ENCODE measurements around the gene EIF1AD. TPM values are rescaled to one million over a fixed set of nuclear protein-coding genes. Genes with fewer than 3 reads are reported as not detected.
"Not testable (repeated sequence)": the region's sequence is repeated elsewhere in the genome, so short reads cannot be mapped to it uniquely, and the experiment has no call there.

The EIF1AD gene
- total RNA-seq, 3 donors from 2014 or later: 71.4 to 76.9 (median 76.0) TPM

DNA sequence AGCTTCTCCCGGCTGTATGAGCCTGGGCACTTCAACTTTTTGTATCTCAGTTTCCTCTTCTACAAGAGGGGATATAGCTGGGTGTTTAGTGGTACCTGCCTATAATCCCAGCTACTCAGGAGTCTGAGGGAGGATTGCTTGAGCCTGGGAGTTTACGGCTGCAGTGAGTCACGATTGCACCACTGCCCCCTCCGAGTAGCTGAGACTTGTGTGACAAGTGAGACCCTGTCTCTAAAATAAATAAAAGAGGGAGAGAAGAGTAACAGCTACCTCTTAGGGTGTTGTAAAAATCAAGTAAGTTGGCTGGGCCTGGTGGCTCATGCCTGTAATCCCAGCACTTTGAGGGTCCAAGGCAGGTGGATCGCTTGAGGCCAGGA lies 34.4 kb upstream of the EIF1AD start:
- Mint-ChIP-seq H3K4me3 (no peak overlapping the region), H3K4me1 (ENCODE audit: low read depth) (no peaks in the 10 kb centered on the region), H3K9me3 (no peaks in the 10 kb centered on the region), H3K27me3 (ENCODE audit: low read depth) (peaks cover 2% of the 10 kb centered on the region), H3K36me3 (ENCODE audit: insufficient read depth) (no peaks in the 10 kb centered on the region)
- DNase-seq: no peak
- ATAC-seq: no peak

DNA sequence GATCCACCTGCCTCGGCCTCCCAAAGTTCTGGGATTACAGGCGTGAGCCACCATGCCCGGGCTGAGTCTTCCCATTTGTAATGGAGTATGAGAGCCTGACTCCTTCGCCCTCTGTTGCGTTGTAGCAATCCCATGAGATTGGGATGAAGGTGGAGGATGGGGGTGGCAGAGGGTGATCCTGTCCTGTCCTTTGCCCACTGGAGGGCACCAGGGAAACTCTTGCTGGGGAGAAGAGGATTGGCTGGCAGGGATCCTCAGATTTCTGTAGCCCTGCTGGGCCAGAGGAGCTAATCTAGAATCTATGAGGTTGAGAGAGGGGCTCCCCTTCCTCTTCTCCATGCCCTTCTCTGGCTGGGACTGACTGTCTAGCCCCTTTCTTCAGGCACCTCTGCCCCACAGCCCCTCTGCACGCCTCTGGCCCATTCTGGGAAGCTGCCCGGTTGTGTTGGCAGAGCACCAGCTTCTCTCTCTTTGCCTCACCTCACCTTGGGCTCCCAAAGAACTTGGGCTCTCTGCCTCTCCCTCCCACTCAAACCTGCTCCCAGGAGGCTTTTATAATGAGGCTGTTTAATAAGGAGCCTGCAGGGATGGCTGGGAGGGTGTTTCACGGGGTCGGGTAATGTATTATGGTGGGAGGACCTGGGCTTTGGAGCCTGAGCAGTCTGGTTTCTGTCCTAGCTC lies 33.8 kb upstream of the EIF1AD start:
- Mint-ChIP-seq H3K27me3 (ENCODE audit: low read depth) (peaks cover 2% of the 10 kb centered on the region), H3K36me3 (ENCODE audit: insufficient read depth) (no peaks in the 10 kb centered on the region), H3K4me1 (ENCODE audit: low read depth) (no peaks in the 10 kb centered on the region), H3K9me3 (no peaks in the 10 kb centered on the region), H3K4me3 (no peak overlapping the region)
- no peak for DNase-seq
- ATAC-seq: no peak

DNA sequence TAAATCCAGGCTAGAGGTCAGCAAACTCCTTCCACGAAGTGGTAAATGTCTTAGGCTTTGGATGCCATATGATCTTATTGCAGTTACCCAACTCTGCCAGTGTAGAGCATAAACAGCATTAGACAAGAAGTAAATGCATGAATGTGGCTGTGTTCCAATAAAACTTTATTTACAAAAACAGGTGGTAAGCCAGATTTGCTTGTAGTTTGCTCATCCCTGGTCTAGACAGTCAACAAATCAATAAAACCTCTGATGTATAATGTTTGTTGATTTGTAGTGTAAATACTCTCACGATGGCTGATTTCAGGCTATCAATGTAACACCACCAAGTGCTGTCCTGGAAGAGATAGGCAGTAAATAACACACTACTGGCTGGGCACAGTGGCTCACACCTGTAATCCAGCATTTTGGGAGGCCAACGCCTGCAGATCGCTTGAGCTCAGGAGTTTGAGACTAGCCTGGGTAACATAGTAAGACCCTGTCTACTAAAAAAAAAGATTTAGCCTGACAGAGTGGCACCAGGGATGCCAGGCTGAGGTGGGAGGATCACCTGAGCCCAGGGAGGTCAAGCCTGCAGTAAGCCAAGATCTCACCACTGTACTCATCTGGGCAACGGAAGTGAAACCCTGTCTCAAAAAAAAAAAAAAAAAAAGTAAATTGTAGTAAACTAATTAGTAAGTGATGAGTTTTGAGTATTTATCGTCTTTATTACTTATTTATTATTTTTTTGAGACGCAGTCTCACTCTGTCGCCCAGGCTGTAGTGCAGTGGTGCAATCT lies 31.2 kb upstream of the EIF1AD start:
- no peak overlapping the region for H3K4me3 Mint-ChIP-seq
- H3K4me1 Mint-ChIP-seq (ENCODE audit: low read depth): no peaks in the 10 kb centered on the region
- ATAC-seq (no peak), DNase-seq (no peak)
- no peaks in the 10 kb centered on the region for H3K27me3 Mint-ChIP-seq (ENCODE audit: low read depth)
- H3K9me3 Mint-ChIP-seq: no peaks in the 10 kb centered on the region
- no peaks in the 10 kb centered on the region for H3K36me3 Mint-ChIP-seq (ENCODE audit: insufficient read depth)

DNA sequence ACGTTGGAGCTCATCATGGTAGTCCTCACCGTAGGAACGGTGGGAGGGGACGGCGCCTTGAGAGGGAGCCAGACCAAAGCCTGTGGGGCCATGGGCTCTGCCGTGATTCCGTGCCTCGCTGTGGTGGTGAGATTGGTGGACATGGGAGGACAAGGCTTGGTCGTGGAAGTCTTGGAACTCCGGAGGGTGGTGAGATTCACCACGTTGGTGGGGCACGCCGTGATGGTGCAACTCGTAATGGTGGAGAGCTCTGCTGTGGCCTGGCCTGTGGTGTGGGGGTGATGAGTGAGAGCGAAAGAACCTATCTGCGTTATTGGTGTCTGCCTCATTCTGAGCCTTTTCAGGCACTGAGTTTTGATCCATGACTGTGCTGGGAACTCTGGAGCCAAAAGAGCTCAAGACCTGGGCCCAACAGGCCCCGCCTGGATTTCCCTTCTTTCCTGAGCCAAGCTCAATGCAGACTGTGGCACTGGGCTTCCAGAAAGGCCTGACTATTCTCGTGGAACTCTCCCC lies 24.1 kb upstream of the EIF1AD start, which contains the start of gene CATSPER1:
Gene CATSPER1 (minus strand): TSS at position 463 of the 513 bp plus-strand sequence. CDS start 100 bp downstream, at position 363.
- peaks cover 6% of the 10 kb centered on the region for H3K4me1 Mint-ChIP-seq (ENCODE audit: low read depth)
- ATAC-seq (no peak), DNase-seq (no peak)
- H3K27me3 Mint-ChIP-seq (ENCODE audit: low read depth): peaks cover 3% of the 10 kb centered on the region
- H3K36me3 Mint-ChIP-seq (ENCODE audit: insufficient read depth): no peaks in the 10 kb centered on the region
- H3K9me3 Mint-ChIP-seq: no peaks in the 10 kb centered on the region
- no peak within 1 kb of the TSS for H3K4me3 Mint-ChIP-seq

DNA sequence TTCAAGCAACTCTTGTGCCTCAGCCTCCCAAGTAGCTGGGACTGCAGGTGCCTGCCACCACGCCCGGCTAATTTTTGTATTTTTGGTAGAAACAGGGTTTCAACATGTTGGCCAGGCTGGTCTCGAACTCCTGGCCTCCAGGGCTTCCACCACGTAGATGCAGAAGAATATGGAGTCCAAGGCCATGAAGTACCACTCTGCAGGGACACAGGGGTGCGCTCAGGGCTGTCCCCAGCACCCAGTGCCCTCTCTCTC lies 21.2 kb upstream of the EIF1AD start:
- H3K4me3 Mint-ChIP-seq; H3K27me3 Mint-ChIP-seq (ENCODE audit: low read depth); H3K4me1 Mint-ChIP-seq (ENCODE audit: low read depth); ATAC-seq; H3K36me3 Mint-ChIP-seq (ENCODE audit: insufficient read depth); DNase-seq; H3K9me3 Mint-ChIP-seq: not testable (repeated sequence)

DNA sequence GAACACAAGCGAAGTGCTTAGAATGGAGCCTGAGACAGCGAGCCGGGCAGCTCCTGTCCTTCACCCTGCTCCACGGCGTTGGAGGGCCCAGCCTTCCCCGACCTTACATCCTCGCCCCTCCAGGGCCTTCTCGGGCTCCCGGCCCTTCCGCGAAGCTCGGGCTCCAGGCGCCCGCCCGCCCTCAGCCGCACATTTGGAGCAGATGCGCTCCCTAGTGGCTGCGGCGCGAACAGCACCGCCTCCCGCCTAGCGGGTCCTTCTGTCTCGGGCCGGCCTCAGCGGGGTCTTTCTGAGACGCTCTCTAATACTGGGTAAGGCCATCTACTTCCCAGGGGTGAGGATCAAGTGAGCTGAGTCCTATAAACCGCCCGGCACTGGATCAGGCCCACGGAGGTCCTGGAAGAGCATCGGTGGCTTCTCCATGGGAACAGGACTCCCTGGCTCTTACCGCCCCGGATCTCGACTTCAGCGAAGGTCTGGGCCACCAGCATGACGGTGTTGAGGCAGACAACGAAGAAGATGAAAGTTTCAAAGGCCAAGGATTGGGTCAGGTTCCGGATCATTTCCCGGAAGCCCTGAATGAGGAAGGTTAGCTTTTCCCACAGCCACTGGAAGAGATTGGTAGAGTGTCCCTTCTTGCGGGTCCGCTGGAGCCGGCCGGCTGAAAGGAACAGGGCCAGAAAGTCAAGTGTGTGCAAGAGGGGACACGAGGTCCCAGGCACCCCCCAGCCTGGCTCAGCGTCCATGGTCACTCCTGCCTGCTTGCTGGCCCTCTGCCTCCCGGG lies 20.6 kb upstream of the EIF1AD start:
- DNase-seq (peak; percentile 78), ATAC-seq (peak; percentile 88 to 95)
- Mint-ChIP-seq H3K4me3 (no peak overlapping the region), H3K4me1 (ENCODE audit: low read depth) (peaks cover 11% of the 10 kb centered on the region), H3K36me3 (ENCODE audit: insufficient read depth) (no peaks in the 10 kb centered on the region), H3K9me3 (no peaks in the 10 kb centered on the region), H3K27me3 (ENCODE audit: low read depth) (peaks cover 3% of the 10 kb centered on the region)

DNA sequence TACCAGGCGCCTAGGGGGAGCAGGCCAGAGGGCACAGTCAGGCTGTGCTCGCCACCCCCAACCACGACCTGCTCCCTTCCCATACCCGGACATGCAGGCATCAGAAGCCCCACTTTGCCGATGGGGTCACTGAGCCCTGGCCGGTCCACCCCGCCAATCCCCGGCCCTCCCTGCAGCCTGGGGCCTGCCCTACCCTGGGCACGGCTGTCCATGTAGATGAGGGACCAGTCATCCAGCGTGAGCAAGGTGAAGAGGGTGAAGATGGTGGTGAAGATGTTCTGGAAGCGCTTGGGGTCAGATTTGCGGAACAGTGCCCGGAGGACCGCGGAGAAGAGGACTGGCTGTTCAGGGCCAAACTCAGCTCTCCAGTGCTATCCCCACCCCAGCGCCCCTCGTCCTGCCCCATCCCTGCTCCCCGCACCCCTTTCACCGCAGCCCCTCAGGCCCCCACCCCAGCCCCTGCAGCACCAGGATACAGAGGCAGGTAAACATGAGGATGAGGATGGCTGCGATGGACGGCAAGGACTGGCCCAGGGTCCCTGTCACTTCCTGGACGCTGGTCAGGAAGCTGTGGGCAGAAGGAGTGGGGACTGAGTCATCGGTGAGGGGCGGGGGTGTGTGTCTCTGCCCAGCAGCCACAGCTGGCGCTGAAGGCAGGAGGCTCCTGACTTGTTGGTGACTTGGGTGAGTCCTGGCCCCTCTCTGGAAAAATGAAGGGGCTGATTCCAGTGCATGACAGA lies 18.8 kb upstream of the EIF1AD start:
- no peaks in the 10 kb centered on the region for H3K36me3 Mint-ChIP-seq (ENCODE audit: insufficient read depth)
- no peak overlapping the region for H3K4me3 Mint-ChIP-seq

DNA sequence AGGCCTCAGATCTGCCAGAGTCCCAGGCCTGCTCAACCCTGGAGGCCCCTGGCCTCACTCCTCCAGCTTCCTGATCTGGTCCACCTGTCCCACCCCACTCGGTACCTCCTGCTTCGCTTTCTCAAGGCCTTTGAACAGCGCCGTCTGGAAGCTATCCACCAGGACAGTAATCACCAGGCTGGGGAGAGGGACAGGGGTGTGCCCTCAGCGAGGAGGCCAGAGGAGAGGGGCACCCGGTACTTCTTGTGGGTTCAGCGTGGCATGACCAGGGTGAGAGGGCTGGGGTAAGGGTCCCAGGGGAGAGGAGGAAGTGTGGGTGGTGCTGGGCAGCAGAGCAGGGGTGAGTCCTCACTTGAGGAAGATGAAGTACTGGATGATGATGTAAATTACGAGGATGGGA lies 18.3 kb upstream of the EIF1AD start:
- no peak for DNase-seq

More for the DNA sequence above, 18.8 kb upstream of the EIF1AD start:
- H3K27me3 Mint-ChIP-seq (ENCODE audit: low read depth): peaks cover 3% of the 10 kb centered on the region
- no peaks in the 10 kb centered on the region for H3K9me3 Mint-ChIP-seq
- ATAC-seq (no peak), DNase-seq (no peak)
- H3K4me1 Mint-ChIP-seq (ENCODE audit: low read depth): peaks cover 16% of the 10 kb centered on the region

DNA sequence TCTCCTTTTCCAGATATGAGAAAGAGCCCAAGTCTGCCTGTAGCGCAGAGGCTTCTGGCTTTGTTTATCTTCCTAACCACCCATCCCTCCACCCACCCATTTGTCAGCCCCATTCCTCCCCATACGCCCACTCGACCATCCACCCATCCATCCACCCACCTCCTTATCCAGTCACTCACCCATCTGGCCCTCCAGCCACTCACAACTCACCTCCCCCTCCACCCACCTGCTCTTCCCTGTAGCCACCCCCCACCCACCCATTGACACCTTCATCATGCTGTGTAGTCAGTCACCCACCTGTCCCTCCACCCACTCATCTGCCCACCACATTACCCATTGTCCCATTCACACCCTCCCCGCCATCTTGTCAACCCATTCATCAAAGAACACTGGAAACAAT lies 15.4 kb upstream of the EIF1AD start:
- peak in 1 of 2 donors; percentile 17 for ATAC-seq
- peaks cover 12% of the 10 kb centered on the region for H3K27me3 Mint-ChIP-seq (ENCODE audit: low read depth)
- no peak overlapping the region for H3K4me3 Mint-ChIP-seq
- H3K9me3 Mint-ChIP-seq: no peaks in the 10 kb centered on the region
- peak; percentile 49 for DNase-seq
- H3K36me3 Mint-ChIP-seq (ENCODE audit: insufficient read depth): no peaks in the 10 kb centered on the region
- H3K4me1 Mint-ChIP-seq (ENCODE audit: low read depth): peaks cover 11% of the 10 kb centered on the region

More for the DNA sequence above, 18.3 kb upstream of the EIF1AD start:
- Mint-ChIP-seq H3K9me3 (no peaks in the 10 kb centered on the region), H3K4me1 (ENCODE audit: low read depth) (peaks cover 16% of the 10 kb centered on the region), H3K36me3 (ENCODE audit: insufficient read depth) (no peaks in the 10 kb centered on the region), H3K4me3 (no peak overlapping the region), H3K27me3 (ENCODE audit: low read depth) (peaks cover 3% of the 10 kb centered on the region)
- no peak for ATAC-seq

DNA sequence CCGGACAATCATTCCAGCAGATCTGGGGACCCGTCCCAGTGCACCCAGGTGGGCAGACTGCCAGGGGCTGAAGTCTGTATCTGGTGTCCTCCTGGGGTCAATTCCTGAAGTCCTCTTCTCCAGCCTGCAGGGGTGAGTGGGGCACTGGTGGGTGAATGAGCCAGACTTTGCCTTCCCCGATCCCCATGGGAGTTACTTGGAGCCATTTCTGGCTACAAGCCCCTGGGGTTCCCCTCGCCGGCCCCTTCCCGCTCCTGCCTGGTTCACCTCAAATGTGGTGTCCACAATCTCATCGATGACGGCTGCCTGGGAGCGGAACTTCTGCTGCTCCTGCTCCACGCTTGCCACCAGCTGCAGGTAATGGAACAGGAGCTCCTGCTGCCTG lies 14.8 kb upstream of the EIF1AD start:
- Mint-ChIP-seq H3K36me3 (ENCODE audit: insufficient read depth) (no peaks in the 10 kb centered on the region), H3K4me1 (ENCODE audit: low read depth) (peaks cover 11% of the 10 kb centered on the region), H3K9me3 (no peaks in the 10 kb centered on the region), H3K27me3 (ENCODE audit: low read depth) (peaks cover 12% of the 10 kb centered on the region), H3K4me3 (no peak overlapping the region)
- no peak for ATAC-seq
- no peak for DNase-seq

DNA sequence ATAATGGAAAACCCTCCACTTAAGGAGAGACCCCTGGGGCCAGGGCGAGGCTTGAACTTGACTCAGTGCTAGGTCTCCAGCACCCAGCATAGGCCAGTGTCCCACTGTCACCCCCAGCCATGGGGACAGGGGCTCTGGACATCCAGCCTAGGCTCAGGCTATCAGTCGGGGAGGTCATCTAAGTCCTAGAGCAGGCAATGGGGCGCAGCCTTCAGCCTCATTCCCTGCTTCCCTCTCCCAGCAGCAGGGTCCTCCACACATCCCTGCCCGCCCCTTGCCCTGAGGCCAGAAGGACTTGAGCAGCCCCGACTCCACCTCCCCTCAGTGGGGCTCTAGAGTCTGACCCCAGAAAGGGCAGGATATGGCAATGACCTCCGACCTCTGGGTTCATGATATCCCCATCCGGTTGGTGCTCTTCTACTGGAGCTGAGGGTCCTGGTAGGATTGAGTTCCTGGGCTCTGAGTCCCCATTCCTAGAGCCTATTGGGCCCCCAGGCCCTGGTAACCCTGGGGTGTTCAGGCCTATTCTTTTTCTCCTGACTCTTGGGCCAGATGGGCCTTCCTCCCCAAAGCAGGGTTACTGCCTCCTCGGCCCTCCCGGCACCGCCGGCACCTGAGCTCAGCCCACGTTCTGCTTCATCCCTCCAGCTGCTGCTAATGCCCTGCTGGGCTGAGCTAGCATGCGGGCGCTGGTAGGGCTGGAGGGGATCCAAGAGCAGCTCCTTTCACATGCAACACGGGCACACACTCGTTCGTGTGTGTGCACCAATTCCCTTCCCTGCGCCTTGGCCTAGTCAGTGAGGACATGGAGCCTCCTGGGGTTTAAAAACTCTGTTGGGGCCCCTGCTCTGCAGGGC lies 14.2 kb upstream of the EIF1AD start:
- Mint-ChIP-seq H3K9me3 (no peaks in the 10 kb centered on the region), H3K4me1 (ENCODE audit: low read depth) (peaks cover 10% of the 10 kb centered on the region), H3K27me3 (ENCODE audit: low read depth) (peaks cover 16% of the 10 kb centered on the region), H3K36me3 (ENCODE audit: insufficient read depth) (no peaks in the 10 kb centered on the region), H3K4me3 (no peak overlapping the region)
- ATAC-seq (no peak), DNase-seq (no peak)

DNA sequence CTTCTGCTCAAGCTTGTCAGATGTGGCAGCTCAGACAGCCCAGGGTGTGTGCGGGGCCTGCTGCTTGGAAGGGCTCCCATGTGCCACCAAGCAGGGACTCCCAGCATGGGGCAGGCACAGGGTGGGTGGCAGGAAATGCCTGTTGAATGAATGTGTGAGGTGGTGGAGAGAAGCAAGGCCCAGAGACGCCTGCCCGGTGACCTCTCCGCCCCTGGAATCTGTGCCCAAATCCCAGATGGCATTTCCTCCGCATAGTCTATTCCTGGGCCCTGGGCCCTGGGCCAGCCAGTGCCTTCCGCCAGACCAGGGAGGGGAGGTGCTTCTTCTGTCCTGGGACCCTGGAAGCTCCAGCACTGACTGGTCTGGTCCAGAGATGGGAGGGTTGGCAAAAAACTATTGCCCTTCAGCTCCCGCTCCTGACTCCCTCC lies 13.5 kb upstream of the EIF1AD start:
- Mint-ChIP-seq H3K9me3 (no peaks in the 10 kb centered on the region), H3K4me1 (ENCODE audit: low read depth) (peaks cover 8% of the 10 kb centered on the region), H3K36me3 (ENCODE audit: insufficient read depth) (no peaks in the 10 kb centered on the region), H3K27me3 (ENCODE audit: low read depth) (peaks cover 17% of the 10 kb centered on the region), H3K4me3 (no peak overlapping the region)
- ATAC-seq (no peak), DNase-seq (no peak)

DNA sequence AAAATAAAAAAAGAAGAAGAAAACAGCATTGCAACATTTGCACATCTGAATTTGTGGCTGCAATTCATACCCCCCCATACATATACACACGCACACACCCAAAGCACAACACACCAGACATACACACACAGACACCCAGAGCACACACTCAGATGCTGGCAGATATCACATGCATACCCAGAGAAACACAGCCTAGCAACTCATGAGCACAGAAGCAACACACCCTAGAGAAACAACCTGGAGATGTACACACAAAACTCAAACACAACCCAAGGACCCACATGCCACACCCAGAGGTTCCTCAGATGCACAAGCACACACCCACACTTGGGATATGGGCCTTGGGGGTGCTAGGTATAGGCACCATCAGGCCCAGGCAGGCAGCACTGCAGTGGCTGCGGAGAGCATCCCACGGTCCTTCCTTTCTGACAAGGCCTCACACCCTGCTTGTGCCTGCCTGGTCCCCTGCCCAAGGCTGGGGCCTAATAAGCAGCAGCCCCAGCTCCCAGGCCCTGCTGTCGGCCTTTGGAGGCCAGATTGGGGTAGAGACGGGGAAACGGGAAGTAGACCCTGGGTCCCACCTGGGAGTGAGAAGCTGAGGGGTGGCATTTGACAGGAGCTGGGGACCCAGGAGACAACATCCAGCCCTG lies 13.0 kb upstream of the EIF1AD start:
- no peak for ATAC-seq
- Mint-ChIP-seq H3K4me1 (ENCODE audit: low read depth) (peaks cover 6% of the 10 kb centered on the region), H3K36me3 (ENCODE audit: insufficient read depth) (no peaks in the 10 kb centered on the region), H3K4me3 (no peak overlapping the region), H3K27me3 (ENCODE audit: low read depth) (peaks cover 22% of the 10 kb centered on the region), H3K9me3 (no peaks in the 10 kb centered on the region)
- DNase-seq: no peak
